OCI-LY7 (cell line): ENCODE results near the gene ATF2. TPM values are rescaled to one million over a fixed set of nuclear protein-coding genes. Genes with fewer than 3 reads are reported as not detected.

Experiments used
- BruUV-seq: library from RNA; stranded (reverse); fragments of 400-500 nt; replicated peaks from 2 replicates; lab custom pipeline; 2021; lab: Mats Ljungman, UMichigan
- CTCF ChIA-PET: fragments of 300-600 bp; sonication (Branson Sonifier 250); formaldehyde crosslinking; loops from one replicate; lab custom pipeline; 2022; ENCODE audit warnings: antibody characterized with exemption; ENCODE audit not compliant: unreplicated experiment; lab: Charles Lee
- POLR2A ChIA-PET: fragments of 300-600 bp; sonication (Branson Sonifier 250); formaldehyde crosslinking; loops from one replicate; lab custom pipeline; 2022; ENCODE audit warnings: antibody characterized with exemption; lab: Charles Lee
- DNase-seq: peaks from one replicate; pipeline ENCODE4 v3.0.0-alpha.2; 2015; ENCODE audit warnings: low spot score
- H2AFZ ChIP-seq: fragments of 200-600 bp; sonication (generic), shearing (Covaris generic); 2 replicates; pipeline ENCODE4 v1.6.1; 2014; ENCODE audit warnings: mild to moderate bottlenecking, antibody characterized with exemption, low read length, moderate library complexity
- H3K27ac ChIP-seq: fragments of 200-600 bp; sonication (generic); 2 replicates; pipeline ENCODE4 v1.5.1; 2014; ENCODE audit warnings: mixed run types, low read depth, mild to moderate bottlenecking, moderate library complexity, low read length, inconsistent platforms; ENCODE audit not compliant: poor library complexity, severe bottlenecking
- H3K36me3 ChIP-seq: fragments of 200-600 bp; sonication (generic); 2 replicates; pipeline ENCODE4 v1.6.1; 2014; ENCODE audit warnings: mild to moderate bottlenecking, antibody characterized with exemption, low read length, moderate library complexity, mixed read lengths; ENCODE audit not compliant: insufficient read depth
- H3K4me1 ChIP-seq: fragments of 200-600 bp; sonication (generic); 2 replicates; pipeline ENCODE4 v1.5.1; 2014; ENCODE audit warnings: mild to moderate bottlenecking, low read length; ENCODE audit not compliant: insufficient read depth, poor library complexity, severe bottlenecking
- H3K4me2 ChIP-seq: fragments of 200-600 bp; sonication (generic); 2 replicates; pipeline ENCODE4 v1.6.1; 2014; ENCODE audit warnings: mild to moderate bottlenecking, low read length
- H3K4me3 ChIP-seq: fragments of 200-600 bp; sonication (generic); 2 replicates; pipeline ENCODE4 v1.5.1; 2014; ENCODE audit warnings: mild to moderate bottlenecking, low read depth, low read length; ENCODE audit not compliant: poor library complexity, severe bottlenecking
- H3K79me2 ChIP-seq: fragments of 200-600 bp; sonication (generic); 2 replicates; pipeline ENCODE4 v1.6.1; 2016; ENCODE audit warnings: low read depth, mild to moderate bottlenecking, low read length, moderate library complexity, mixed read lengths; ENCODE audit not compliant: insufficient read depth
- H3K9me2 ChIP-seq: fragments of 200-600 bp; sonication (generic); 2 replicates; pipeline ENCODE4 v1.6.1; 2016; ENCODE audit warnings: mild to moderate bottlenecking, low read length, mixed read lengths; ENCODE audit not compliant: insufficient read depth
- H3K9me3 ChIP-seq: fragments of 200-600 bp; sonication (generic); 2 replicates; pipeline ENCODE4 v1.6.1; 2014; ENCODE audit warnings: mild to moderate bottlenecking, mixed run types, low read length, mixed read lengths
- H4K20me1 ChIP-seq: fragments of 200-600 bp; sonication (generic); 2 replicates; pipeline ENCODE4 v1.6.1; 2014; ENCODE audit warnings: mild to moderate bottlenecking, antibody characterized with exemption, low read length, moderate library complexity, mixed read lengths; ENCODE audit not compliant: insufficient read depth
- EZH2phosphoT487 ChIP-seq: fragments of 200-600 bp; sonication (generic); IDR thresholded peaks from 2 replicates; pipeline ENCODE4 v1.6.1; 2018; ENCODE audit warnings: low read depth, borderline replicate concordance, mild to moderate bottlenecking, mixed run types, antibody characterized with exemption, low read length, moderate library complexity, mixed read lengths
- intact Hi-C: fragments of 100-400 bp; cut with micrococcal nuclease; formaldehyde crosslinking; loops from one replicate; pipeline ENCODE4 v1.10.0; 2022; ENCODE audit not compliant: unreplicated experiment
- total RNA-seq, 2 experiments: library from RNA; depleted of rRNA in 1 of 2; stranded (reverse); fragments of >200 nt in 1 of 2; shearing (Covaris generic) in 1 of 2; gene quantifications; 2 replicates each; pipeline ENCODE4 v1.2.3, GENCODE V29; 2014 to 2022
- TF ChIP-seq, protein P1 (sequence below): fragments of 200-600 bp; sonication (generic); conservative IDR thresholded peaks from 2 replicates; pipeline ENCODE4 v1.5.1; 2014; ENCODE audit warnings: mild to moderate bottlenecking, antibody characterized with exemption, low read length, moderate library complexity, mixed read lengths

Gene ATF2
- total RNA-seq, 2 experiments from 2014 or later: 22.7 to 43.3 TPM

DNA sequence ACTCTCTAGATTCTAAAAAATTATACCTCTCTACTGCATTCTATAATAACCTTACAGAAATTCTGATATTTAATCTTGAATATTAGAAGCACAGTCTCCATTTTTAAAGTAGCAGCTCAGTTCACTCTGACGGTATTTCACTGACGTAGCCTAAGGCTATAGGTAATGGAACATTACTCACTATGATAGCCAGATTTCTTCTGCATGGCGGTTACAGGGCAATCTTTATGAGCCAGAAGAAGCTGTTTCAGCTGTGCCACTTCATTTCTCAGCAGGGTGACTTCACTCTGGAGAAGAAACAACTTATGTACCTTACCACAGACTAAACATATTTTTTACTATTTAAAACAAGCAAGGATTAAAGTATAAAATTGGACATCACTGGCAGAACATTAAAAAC is 87.5 kb downstream of the ATF2 start:
- intact Hi-C loops: no loop called here

DNA sequence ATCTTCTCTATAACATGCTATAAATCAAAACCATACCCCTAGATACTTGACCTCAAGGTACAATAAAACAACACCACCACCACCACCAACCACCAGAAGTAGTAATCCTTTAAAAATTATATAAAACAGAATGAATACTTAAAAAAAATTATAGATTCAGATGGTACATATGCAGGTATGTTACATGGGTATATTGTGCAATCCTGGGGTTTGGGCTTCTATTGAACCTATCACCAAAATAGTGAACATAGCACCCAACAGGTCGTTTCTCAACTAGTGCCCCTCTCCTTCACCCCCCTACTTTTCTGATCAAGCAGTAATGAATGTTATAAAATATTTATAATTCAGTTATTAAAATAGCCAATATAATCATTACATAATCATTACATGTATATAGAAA is 91.7 kb downstream of the ATF2 start:
- Histone ChIP-seq H3K27ac (no peak overlapping the region), H3K36me3 (peaks cover 71% of the 10 kb centered on the region), H3K4me1 (no peaks in the 10 kb centered on the region), H3K79me2 (no peaks in the 10 kb centered on the region), H4K20me1 (no peaks in the 10 kb centered on the region), H3K4me2 (no peak overlapping the region), H3K4me3 (no peak overlapping the region), H2AFZ (no peak overlapping the region), H3K9me3 (no peaks in the 10 kb centered on the region), H3K9me2 (no peaks in the 10 kb centered on the region)
- TF ChIP-seq, protein P1, sequence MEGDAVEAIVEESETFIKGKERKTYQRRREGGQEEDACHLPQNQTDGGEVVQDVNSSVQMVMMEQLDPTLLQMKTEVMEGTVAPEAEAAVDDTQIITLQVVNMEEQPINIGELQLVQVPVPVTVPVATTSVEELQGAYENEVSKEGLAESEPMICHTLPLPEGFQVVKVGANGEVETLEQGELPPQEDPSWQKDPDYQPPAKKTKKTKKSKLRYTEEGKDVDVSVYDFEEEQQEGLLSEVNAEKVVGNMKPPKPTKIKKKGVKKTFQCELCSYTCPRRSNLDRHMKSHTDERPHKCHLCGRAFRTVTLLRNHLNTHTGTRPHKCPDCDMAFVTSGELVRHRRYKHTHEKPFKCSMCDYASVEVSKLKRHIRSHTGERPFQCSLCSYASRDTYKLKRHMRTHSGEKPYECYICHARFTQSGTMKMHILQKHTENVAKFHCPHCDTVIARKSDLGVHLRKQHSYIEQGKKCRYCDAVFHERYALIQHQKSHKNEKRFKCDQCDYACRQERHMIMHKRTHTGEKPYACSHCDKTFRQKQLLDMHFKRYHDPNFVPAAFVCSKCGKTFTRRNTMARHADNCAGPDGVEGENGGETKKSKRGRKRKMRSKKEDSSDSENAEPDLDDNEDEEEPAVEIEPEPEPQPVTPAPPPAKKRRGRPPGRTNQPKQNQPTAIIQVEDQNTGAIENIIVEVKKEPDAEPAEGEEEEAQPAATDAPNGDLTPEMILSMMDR: no peak
- TF ChIP-seq EZH2phosphoT487: no peak
- intact Hi-C loops: no loop called here
- ChIA-PET CTCF (no interaction called here), POLR2A (no interaction called here)
- BruUV-seq: no TSS peak
- no peak for DNase-seq

More for the DNA sequence above, 87.5 kb downstream of the ATF2 start:
- Histone ChIP-seq H3K4me2 (no peak overlapping the region), H3K79me2 (no peaks in the 10 kb centered on the region), H2AFZ (no peak overlapping the region), H3K4me1 (no peaks in the 10 kb centered on the region), H4K20me1 (no peaks in the 10 kb centered on the region), H3K9me3 (no peaks in the 10 kb centered on the region), H3K4me3 (no peak overlapping the region), H3K36me3 (peaks cover 69% of the 10 kb centered on the region), H3K9me2 (no peaks in the 10 kb centered on the region), H3K27ac (no peak overlapping the region)
- CTCF ChIA-PET: no interaction called here
- POLR2A ChIA-PET: interaction anchor here (0.6 to 2.8 kb wide), 9 partner anchors 8 to 467 kb away, joined by 3 to 6 read pairs (median 4); no protein-coding TSS in a partner anchor
- TF ChIP-seq EZH2phosphoT487: no peak
- TF ChIP-seq, protein P1: no peak
- DNase-seq: no peak
- no TSS peak for BruUV-seq

DNA sequence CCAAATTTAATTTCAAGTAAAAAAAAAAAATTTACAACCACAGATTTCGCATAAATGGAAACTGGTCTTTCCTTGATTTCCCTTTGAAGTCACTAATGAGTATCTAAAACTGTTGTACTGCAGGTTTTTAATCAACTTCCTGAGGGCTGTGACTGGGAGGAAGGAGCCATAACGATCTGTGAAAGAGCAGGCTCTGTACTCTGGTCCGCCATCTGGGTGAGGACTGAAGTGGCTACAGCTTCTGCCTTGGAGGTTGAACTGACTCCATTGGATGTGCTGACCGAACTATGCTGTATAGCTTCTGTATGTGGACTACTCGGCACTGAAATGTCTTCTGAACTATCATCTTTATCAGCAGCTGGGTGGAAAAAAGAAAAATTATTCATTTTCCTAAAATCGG is 93.5 kb downstream of the ATF2 start:
- POLR2A ChIA-PET: no interaction called here
- CTCF ChIA-PET: no interaction called here

More for the DNA sequence above, 93.5 kb downstream of the ATF2 start:
- Histone ChIP-seq H3K4me1 (no peaks in the 10 kb centered on the region), H3K79me2 (no peaks in the 10 kb centered on the region), H4K20me1 (no peaks in the 10 kb centered on the region), H3K9me2 (no peaks in the 10 kb centered on the region), H3K36me3 (peaks cover 57% of the 10 kb centered on the region), H3K4me3 (no peak overlapping the region), H2AFZ (no peak overlapping the region), H3K27ac (no peak overlapping the region), H3K9me3 (no peaks in the 10 kb centered on the region), H3K4me2 (no peak overlapping the region)
- DNase-seq: no peak
- TF ChIP-seq, protein P1: no peak
- TF ChIP-seq EZH2phosphoT487: no peak
- BruUV-seq: no TSS peak
- intact Hi-C loops: no loop called here
